Activated naive CD4-positive, alpha-beta T cell treated with anti-CD3 and anti-CD28 coated beads, Interleukin-2, amount 10 ng/mL, durations not matched to agents 5 hours and 36 hours (primary cell): ENCODE measurements around the gene OSBPL5. TPM values are rescaled to one million over a fixed set of nuclear protein-coding genes. Genes with fewer than 3 reads are reported as not detected.

Experiments used
- total RNA-seq, 2 experiments: library from RNA; stranded (reverse); gene quantifications; one replicate each; pipeline ENCODE4 v1.2.3, GENCODE V29; 2021

The OSBPL5 gene, protein sequence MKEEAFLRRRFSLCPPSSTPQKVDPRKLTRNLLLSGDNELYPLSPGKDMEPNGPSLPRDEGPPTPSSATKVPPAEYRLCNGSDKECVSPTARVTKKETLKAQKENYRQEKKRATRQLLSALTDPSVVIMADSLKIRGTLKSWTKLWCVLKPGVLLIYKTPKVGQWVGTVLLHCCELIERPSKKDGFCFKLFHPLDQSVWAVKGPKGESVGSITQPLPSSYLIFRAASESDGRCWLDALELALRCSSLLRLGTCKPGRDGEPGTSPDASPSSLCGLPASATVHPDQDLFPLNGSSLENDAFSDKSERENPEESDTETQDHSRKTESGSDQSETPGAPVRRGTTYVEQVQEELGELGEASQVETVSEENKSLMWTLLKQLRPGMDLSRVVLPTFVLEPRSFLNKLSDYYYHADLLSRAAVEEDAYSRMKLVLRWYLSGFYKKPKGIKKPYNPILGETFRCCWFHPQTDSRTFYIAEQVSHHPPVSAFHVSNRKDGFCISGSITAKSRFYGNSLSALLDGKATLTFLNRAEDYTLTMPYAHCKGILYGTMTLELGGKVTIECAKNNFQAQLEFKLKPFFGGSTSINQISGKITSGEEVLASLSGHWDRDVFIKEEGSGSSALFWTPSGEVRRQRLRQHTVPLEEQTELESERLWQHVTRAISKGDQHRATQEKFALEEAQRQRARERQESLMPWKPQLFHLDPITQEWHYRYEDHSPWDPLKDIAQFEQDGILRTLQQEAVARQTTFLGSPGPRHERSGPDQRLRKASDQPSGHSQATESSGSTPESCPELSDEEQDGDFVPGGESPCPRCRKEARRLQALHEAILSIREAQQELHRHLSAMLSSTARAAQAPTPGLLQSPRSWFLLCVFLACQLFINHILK
- 1 to 10 TPM; 7.4 to 8.1 TPM for total RNA-seq

DNA sequence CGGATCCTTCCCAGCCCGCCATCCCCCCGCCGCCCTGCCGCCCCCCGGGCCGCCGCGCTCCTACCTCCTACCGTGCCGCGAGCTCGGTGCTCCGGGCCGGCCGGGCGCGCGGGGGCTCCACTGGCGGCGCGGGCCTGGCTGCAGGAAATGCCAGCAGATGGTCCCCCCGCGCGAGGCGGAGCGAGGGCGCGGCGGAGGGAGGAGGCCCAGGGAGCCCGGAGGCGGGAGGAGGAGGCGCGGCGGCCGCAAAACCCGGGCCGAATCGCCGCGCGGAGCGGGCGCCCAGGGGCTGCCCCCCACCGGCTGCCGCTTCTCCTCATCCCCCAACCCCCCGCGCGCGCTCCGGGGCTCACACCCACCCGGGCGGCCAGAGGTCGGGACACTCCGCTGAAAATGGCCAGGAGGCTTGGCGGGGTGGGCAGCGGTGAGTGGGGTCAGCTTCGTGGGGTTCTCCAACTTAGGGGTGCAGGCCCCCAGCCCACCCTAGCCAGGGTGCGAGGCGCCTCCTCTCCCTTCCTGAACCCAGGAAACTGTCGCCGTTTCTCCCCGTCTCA, at the start of gene OSBPL5:
Gene OSBPL5 (minus strand): TSS at position 159 of the 554 bp plus-strand sequence. CDS start 36,162 bp downstream, outside the sequence.

DNA sequence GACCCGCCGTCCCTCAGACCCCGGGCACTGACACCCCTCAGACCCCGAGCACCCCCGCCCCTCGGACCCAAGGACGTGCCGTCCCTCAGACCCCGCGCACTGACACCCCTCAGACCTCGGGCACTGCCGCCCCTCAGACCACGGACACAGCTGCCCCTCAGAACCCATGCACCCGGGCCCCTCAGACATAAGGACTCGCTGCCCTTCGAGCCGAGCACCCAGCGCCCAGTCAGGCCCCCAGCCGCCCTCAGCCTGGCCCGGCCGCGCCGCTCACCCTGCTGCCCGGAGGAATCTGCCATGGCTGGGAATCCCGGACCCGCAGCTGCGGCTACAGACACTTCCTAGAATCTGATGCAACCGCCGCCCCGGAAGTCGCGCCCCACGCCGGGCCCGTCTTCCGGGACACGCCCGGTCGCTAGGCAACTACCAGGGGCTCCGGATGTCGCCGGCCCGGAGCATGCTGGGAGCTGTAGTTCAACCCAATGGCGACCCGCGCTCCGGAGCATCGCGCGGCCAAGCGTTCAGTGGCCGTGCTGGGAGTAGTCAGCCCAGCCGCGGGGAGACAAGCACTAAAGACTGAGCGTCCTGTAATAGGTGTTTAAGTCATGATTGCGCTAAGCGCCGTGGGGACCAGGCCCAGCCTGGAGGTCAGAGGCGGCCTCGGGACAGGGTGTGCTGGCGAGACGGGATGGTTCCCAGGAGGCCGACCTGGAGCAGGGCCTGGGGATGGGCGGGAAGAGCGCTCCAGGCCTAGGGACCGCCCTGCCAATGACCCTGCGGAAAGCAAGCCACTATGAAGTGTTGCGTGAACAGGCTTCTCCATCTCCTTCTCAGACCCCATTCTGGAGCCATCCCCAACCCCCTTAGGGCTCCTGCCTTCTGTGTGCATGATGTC, 107.8 kb downstream of the OSBPL5 start, which contains the start of gene CARS1:
Gene CARS1 (minus strand): TSS at position 355 of the 895 bp plus-strand sequence. CDS start 56 bp downstream, at position 299.

Other genes with a start within 250 kb of the OSBPL5 start
- gene PHLDA2, start 235.9 kb downstream of the OSBPL5 start, total RNA-seq, result 1 to 10 TPM in 1 of 2 experiments, under 1 TPM in 1; 0.41 to 1.5 TPM
- 100 to 1,000 TPM; 335 to 341 TPM for gene NAP1L4, start 173.0 kb downstream of the OSBPL5 start, total RNA-seq
- gene CARS1, start 107.9 kb downstream of the OSBPL5 start, total RNA-seq, result 10 to 100 TPM; 69.3 to 72.5 TPM
- not detected for gene MRGPRG, start 53.5 kb upstream of the OSBPL5 start, total RNA-seq
- not detected for gene MRGPRE, start 67.1 kb upstream of the OSBPL5 start, total RNA-seq
- gene ZNF195, start 213.8 kb upstream of the OSBPL5 start, total RNA-seq, result 10 to 100 TPM; 31.8 to 37.0 TPM